ENCODE data around the gene STK35.
"Not testable (repeated sequence)": the region's sequence is repeated elsewhere in the genome, so short reads cannot be mapped to it uniquely, and the experiment has no call there.

STK35 gene

GRCh38 chr20:2179233-2179580, 77.6 kb downstream of the STK35 start:
- no peak overlapping the region for H3K4me3 ChIP-seq (ENCODE audit: low read depth, low read length)

- H3K4me3 ChIP-seq (ENCODE audit: low read depth, low read length) = no peak overlapping the region
Measured at GRCh38 chr20:2179949-2180348, 78.3 kb downstream of the STK35 start.

- H3K4me3 ChIP-seq (ENCODE audit: low read depth, low read length) = no peak overlapping the region
Measured at GRCh38 chr20:2183381-2183780, 81.8 kb downstream of the STK35 start.

GRCh38 chr20:2184933-2185332, 83.3 kb downstream of the STK35 start:
- not testable (repeated sequence) for H3K4me3 ChIP-seq (ENCODE audit: low read depth, low read length)

- no peak overlapping the region for H3K4me3 ChIP-seq (ENCODE audit: low read depth, low read length)
Measured at GRCh38 chr20:2195614-2196013, 94.0 kb downstream of the STK35 start.

GRCh38 chr20:2197166-2197565, 95.5 kb downstream of the STK35 start:
- H3K4me3 ChIP-seq (ENCODE audit: low read depth, low read length) = no peak overlapping the region

Data from iPS-11a (cell line).